Endodermal cell (in vitro differentiated cells): ENCODE results near the gene OS9. TPM values are rescaled to one million over a fixed set of nuclear protein-coding genes. Genes with fewer than 3 reads are reported as not detected.
"Not testable (repeated sequence)": the region's sequence is repeated elsewhere in the genome, so short reads cannot be mapped to it uniquely, and the experiment has no call there.

Source experiments
- DNase-seq: peaks from one replicate; pipeline ENCODE4 v3.0.0-alpha.2; 2017
- H3K27ac ChIP-seq: 2 replicates; pipeline ENCODE4 v1.5.1; 2013; ENCODE audit warnings: mild to moderate bottlenecking, low read depth, low read length, moderate library complexity
- H3K27me3 ChIP-seq: 2 replicates; pipeline ENCODE4 v1.6.1; 2013; ENCODE audit warnings: mild to moderate bottlenecking, low read length, moderate library complexity; ENCODE audit not compliant: insufficient read depth, control insufficient read depth, poor library complexity, severe bottlenecking
- H3K36me3 ChIP-seq: 2 replicates; pipeline ENCODE4 v1.7.0; 2013; ENCODE audit warnings: mild to moderate bottlenecking, low read length, moderate library complexity; ENCODE audit not compliant: control insufficient read depth, insufficient read depth
- H3K4me1 ChIP-seq: one replicate; pipeline ENCODE4 v1.7.0; 2013; ENCODE audit warnings: low read length; ENCODE audit not compliant: control insufficient read depth, insufficient read depth
- H3K4me3 ChIP-seq: 2 replicates; pipeline ENCODE4 v1.5.1; 2013; ENCODE audit warnings: mild to moderate bottlenecking, low read length, moderate library complexity
- H3K9ac ChIP-seq: 2 replicates; pipeline ENCODE4 v1.6.1; 2013; ENCODE audit warnings: mild to moderate bottlenecking, low read length, moderate library complexity; ENCODE audit not compliant: poor library complexity, severe bottlenecking; ENCODE audit errors: extremely low read depth
- H3K9me3 ChIP-seq: 2 replicates; pipeline ENCODE4 v1.6.1; 2013; ENCODE audit warnings: mild to moderate bottlenecking, low read length, moderate library complexity; ENCODE audit not compliant: control insufficient read depth
- H3K27ac Mint-ChIP-seq: 2 replicates; pipeline ENCODE4 v1.8.0; 2020; ENCODE audit warnings: mixed read lengths
- H3K27me3 Mint-ChIP-seq: 2 replicates; pipeline ENCODE4 v1.8.0; 2021; ENCODE audit warnings: mild to moderate bottlenecking, mixed read lengths; ENCODE audit not compliant: insufficient read depth
- H3K36me3 Mint-ChIP-seq: 2 replicates; pipeline ENCODE4 v1.8.0; 2020; ENCODE audit warnings: low read depth, mixed read lengths
- H3K4me1 Mint-ChIP-seq: 2 replicates; pipeline ENCODE4 v1.8.0; 2020; ENCODE audit warnings: mixed read lengths
- H3K4me3 Mint-ChIP-seq: 2 replicates; pipeline ENCODE4 v1.8.0; 2020; ENCODE audit warnings: mild to moderate bottlenecking, moderate library complexity, mixed read lengths
- H3K9me3 Mint-ChIP-seq: 2 replicates; pipeline ENCODE4 v1.8.0; 2020; ENCODE audit warnings: mild to moderate bottlenecking, mixed read lengths
- WGBS, 2 experiments: methylation state at CpG; one replicate each; pipeline versions ENCODE4 v1.1.5 to v1.1.7; 2013; ENCODE audit warnings: missing lambda C conversion rate in 2 of 2, mixed read lengths in 1 of 2; ENCODE audit not compliant: insufficient coverage in 1 of 2, insufficient read length in 1 of 2; 5-methylcytosine and 5-hydroxymethylcytosine counted together
- total RNA-seq, 2 donors: library from RNA; stranded (reverse); fragmentation: NEBNext Ultra II Directional in 1 of 2; extraction: Animal tissue kit (Norgen Biotek cat#: 25700) in 1 of 2; gene quantifications; 2 replicates in 1 of 2; 3 replicates in 1 of 2; pipeline ENCODE4 v1.2.1, GENCODE V29; 2021
- TF ChIP-seq, protein P1 (sequence below): fragments of 200-600 bp; sonication (generic); conservative IDR thresholded peaks from 2 replicates; pipeline ENCODE4 v1.5.0; 2021; ENCODE audit warnings: antibody characterized with exemption, mild to moderate bottlenecking

Gene OS9
- total RNA-seq, 2 donors from 2014 or later: 108 to 142 TPM

DNA sequence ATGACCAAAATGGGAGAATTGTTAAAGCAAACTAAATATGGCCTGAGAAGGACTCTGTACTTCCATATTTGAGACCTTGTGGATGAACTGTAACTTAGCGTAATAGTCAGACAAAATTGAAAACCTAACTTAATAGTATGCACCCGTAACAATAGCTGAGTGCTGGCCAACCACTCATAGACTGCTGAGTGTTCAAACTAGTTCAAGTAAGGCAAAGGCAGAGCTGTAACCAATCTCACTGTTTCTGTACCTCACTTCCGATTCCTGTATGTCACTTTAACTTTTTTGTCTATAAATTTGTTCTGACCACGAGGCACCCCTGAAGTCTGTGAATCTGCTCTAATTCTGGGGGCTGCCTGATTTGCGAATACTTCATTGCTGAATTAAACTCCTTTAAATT, 27.0 kb upstream of the OS9 start:
- no peak overlapping the region for H3K9ac ChIP-seq
- 76 to 77% methylated on average over 5 of the region's 5 CpGs for WGBS, 2 experiments
- no peak for DNase-seq

DNA sequence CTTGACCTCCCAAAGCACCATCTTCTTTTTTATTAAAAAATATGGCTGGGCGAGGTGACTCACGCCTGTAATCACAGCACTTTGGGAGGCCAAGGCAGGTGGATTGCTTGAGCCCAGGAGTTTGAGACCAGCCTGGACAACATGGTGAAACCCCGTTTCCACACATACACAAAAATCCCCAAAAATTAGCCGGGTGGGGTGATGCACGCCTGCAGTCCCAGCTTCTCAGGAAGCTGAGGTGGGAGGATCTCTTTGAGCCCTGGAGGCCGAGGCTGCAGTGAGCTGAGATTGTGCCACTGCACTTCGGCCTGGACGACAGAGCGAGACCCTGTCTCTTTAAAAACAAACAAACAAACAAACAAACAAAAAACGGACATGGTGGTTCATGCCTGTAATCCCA, 24.2 kb upstream of the OS9 start:
- not testable (repeated sequence) for H3K27me3 Mint-ChIP-seq, H3K4me1 Mint-ChIP-seq, H3K27ac Mint-ChIP-seq, H3K4me1 ChIP-seq, H3K27ac ChIP-seq, DNase-seq, H3K36me3 ChIP-seq, H3K9ac ChIP-seq, H3K4me3 ChIP-seq, H3K9me3 ChIP-seq, H3K27me3 ChIP-seq, H3K36me3 Mint-ChIP-seq, H3K4me3 Mint-ChIP-seq
- WGBS, 2 experiments: 71 to 92% methylated on average over 2 to 10 of the region's 10 CpGs
- H3K9me3 Mint-ChIP-seq: peaks cover 46% of the 10 kb centered on the region

More for the DNA sequence above, 27.0 kb upstream of the OS9 start:
- Histone ChIP-seq H3K27ac (no peak overlapping the region), H3K4me3 (no peak overlapping the region), H3K36me3 (no peaks in the 10 kb centered on the region), H3K27me3 (no peaks in the 10 kb centered on the region), H3K9me3 (peaks cover 23% of the 10 kb centered on the region), H3K4me1 (no peaks in the 10 kb centered on the region)
- Mint-ChIP-seq H3K4me3 (no peak overlapping the region), H3K27me3 (peaks cover 7% of the 10 kb centered on the region), H3K36me3 (no peaks in the 10 kb centered on the region), H3K9me3 (peaks cover 65% of the 10 kb centered on the region), H3K27ac (no peak overlapping the region), H3K4me1 (no peaks in the 10 kb centered on the region)
- TF ChIP-seq, protein P1, sequence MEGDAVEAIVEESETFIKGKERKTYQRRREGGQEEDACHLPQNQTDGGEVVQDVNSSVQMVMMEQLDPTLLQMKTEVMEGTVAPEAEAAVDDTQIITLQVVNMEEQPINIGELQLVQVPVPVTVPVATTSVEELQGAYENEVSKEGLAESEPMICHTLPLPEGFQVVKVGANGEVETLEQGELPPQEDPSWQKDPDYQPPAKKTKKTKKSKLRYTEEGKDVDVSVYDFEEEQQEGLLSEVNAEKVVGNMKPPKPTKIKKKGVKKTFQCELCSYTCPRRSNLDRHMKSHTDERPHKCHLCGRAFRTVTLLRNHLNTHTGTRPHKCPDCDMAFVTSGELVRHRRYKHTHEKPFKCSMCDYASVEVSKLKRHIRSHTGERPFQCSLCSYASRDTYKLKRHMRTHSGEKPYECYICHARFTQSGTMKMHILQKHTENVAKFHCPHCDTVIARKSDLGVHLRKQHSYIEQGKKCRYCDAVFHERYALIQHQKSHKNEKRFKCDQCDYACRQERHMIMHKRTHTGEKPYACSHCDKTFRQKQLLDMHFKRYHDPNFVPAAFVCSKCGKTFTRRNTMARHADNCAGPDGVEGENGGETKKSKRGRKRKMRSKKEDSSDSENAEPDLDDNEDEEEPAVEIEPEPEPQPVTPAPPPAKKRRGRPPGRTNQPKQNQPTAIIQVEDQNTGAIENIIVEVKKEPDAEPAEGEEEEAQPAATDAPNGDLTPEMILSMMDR: no peak

DNA sequence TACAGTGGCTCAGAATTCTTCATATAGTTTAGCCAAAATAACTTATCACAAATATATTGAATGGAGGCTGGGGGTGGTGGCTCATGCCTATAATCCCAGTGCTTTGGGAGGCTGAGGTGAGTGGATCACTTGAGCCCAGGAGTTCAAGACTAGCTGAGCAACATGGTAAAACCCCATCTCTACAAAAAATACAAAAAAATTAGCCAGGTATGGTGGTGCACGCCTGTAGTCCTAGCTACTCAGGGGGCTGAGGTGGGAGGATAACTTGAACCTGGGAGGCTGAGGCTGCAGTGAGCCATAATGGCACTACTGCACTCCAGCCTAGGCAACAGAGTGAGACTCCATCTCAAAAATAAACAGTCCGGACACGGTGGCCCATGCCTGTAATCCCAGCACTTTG, 22.1 kb upstream of the OS9 start:
- not testable (repeated sequence) for H3K27ac Mint-ChIP-seq

DNA sequence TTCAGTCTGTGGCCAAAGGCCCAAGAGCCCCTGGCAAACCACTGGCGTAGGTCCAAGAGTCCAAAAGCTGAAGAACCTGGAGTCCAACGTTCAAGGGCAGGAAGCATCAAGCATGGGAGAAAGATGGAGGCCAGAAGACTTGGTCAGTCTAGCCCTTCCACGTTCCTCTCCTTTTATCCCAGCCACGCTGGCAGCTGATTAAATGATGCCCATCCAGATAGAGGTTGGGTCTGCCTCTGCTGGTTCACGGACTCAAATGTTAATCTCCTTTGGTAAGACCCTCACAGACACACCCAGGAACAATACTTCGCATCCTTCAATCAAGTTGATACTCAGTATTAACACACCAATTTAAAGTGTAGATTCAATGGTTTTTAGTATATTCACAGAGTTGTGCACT, 21.1 kb upstream of the OS9 start:
- Histone ChIP-seq H3K9ac (no peak overlapping the region), H3K4me3 (no peak overlapping the region), H3K27ac (no peak overlapping the region), H3K36me3 (no peaks in the 10 kb centered on the region), H3K9me3 (no peaks in the 10 kb centered on the region), H3K27me3 (no peaks in the 10 kb centered on the region), H3K4me1 (no peaks in the 10 kb centered on the region)
- Mint-ChIP-seq H3K4me1 (no peaks in the 10 kb centered on the region), H3K9me3 (peaks cover 27% of the 10 kb centered on the region), H3K27me3 (peaks cover 19% of the 10 kb centered on the region), H3K36me3 (no peaks in the 10 kb centered on the region), H3K27ac (no peak overlapping the region), H3K4me3 (no peak overlapping the region)
- DNase-seq: no peak
- WGBS, 2 experiments: 69 to 84% methylated on average over 2 to 6 of the region's 6 CpGs
- TF ChIP-seq, protein P1: no peak

More for the DNA sequence above, 22.1 kb upstream of the OS9 start:
- not testable (repeated sequence) for H3K4me1 Mint-ChIP-seq, DNase-seq, H3K4me1 ChIP-seq, H3K9me3 ChIP-seq, H3K27me3 ChIP-seq, H3K9ac ChIP-seq, H3K4me3 Mint-ChIP-seq, H3K27ac ChIP-seq, H3K36me3 Mint-ChIP-seq, H3K36me3 ChIP-seq, H3K4me3 ChIP-seq
- 92% methylated on average over 3 of the region's 3 CpGs for WGBS, 2 experiments
- Mint-ChIP-seq H3K9me3 (peaks cover 34% of the 10 kb centered on the region), H3K27me3 (peaks cover 14% of the 10 kb centered on the region)
